Uterus (tissue), 4 donors: ENCODE measurements around the gene INPP1. TPM values are rescaled to one million over a fixed set of nuclear protein-coding genes. Genes with fewer than 3 reads are reported as not detected.
"Not testable (repeated sequence)": the region's sequence is repeated elsewhere in the genome, so short reads cannot be mapped to it uniquely, and the experiment has no call there.

Source experiments
- DNase-seq, 2 donors: peaks; one replicate each; pipeline ENCODE4 v3.0.0-alpha.2; 2019 to 2020
- H3K27ac ChIP-seq, 2 donors: fragments of 200-600 bp; sonication (generic); 1 replicate in 1 of 2; 2 replicates in 1 of 2; pipeline ENCODE4 v1.5.1; 2016 to 2018
- H3K27me3 ChIP-seq, 2 donors: fragments of 200-600 bp; sonication (generic); one replicate each; pipeline ENCODE4 v1.5.1; 2018 to 2019; ENCODE audit warnings: control low read depth in 1 of 2
- H3K36me3 ChIP-seq, 2 donors: fragments of 200-600 bp; sonication (generic); one replicate each; pipeline ENCODE4 v1.5.1; 2019; ENCODE audit warnings: control low read depth in 1 of 2
- H3K4me1 ChIP-seq, 2 donors: fragments of 200-600 bp; sonication (generic); one replicate each; pipeline ENCODE4 v1.5.1; 2018 to 2019; ENCODE audit warnings: control low read depth in 1 of 2
- H3K4me3 ChIP-seq, 2 donors: fragments of 200-600 bp; sonication (generic); 1 replicate in 1 of 2; 2 replicates in 1 of 2; pipeline ENCODE4 v1.5.1; 2018 to 2019; ENCODE audit warnings: mild to moderate bottlenecking in 1 of 2
- H3K9me3 ChIP-seq, 2 donors: fragments of 200-600 bp; sonication (generic); one replicate each; pipeline ENCODE4 v1.5.1; 2019; ENCODE audit warnings: control low read depth in 1 of 2
- POLR2A ChIP-seq, 2 donors: fragments of 450-650 bp; IDR thresholded peaks; one replicate each; pipeline ENCODE4 v1.6.1; 2016; ENCODE audit warnings: antibody characterized with exemption in 2 of 2, mild to moderate bottlenecking in 1 of 2, moderate library complexity in 1 of 2
- intact Hi-C: fragments of 100-400 bp; cut with DNase I; formaldehyde crosslinking; loops from one replicate; pipeline ENCODE4 v1.15.1; 2023; ENCODE audit warnings: low total_unique reads
- total RNA-seq, 4 donors: library from RNA; depleted of rRNA in 3 of 4; stranded (reverse); fragments of >200 nt in 3 of 4; gene quantifications; one replicate each; pipeline versions ENCODE4 v1.1.0 to v1.2.4, GENCODE V29; 2014 to 2023
- TF ChIP-seq, protein P1 (sequence below), 4 experiments: fragments of 200-600 bp in 2 of 4; fragments of 450-650 bp in 2 of 4; sonication (generic) in 2 of 4; IDR thresholded peaks; one replicate each; pipeline ENCODE4 v1.5.1; 2016 to 2019; ENCODE audit warnings: antibody characterized with exemption in 4 of 4, mild to moderate bottlenecking in 2 of 4, moderate library complexity in 1 of 4
- donor health status: DM: yes; HTN: yes; CAD: no.

The INPP1 gene
- total RNA-seq, 4 donors from 2014 or later: 2.1 to 40.2 (median 23.5) TPM

DNA sequence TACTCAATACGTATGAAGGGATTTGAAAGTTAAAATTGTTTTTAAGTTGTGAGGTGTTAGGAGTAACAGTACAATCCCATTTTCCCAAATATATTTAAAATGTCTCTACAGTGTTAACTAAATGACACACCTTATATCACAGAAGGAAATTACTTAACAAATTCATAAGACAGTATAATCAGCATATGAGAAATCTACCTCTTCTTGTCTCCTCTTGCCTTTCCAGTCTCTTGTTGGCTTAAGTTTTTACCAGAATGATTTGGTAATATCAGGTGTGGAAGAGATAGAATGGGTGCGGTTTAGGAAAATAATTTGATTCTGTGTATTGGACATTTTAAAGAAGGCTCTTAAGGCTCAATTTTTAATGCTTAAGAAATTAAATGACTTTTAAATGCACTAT is 9.5 kb upstream of the INPP1 start:
- no peak for TF ChIP-seq POLR2A (IDR thresholded peaks at IDR 0.05)
- TF ChIP-seq, protein P1, sequence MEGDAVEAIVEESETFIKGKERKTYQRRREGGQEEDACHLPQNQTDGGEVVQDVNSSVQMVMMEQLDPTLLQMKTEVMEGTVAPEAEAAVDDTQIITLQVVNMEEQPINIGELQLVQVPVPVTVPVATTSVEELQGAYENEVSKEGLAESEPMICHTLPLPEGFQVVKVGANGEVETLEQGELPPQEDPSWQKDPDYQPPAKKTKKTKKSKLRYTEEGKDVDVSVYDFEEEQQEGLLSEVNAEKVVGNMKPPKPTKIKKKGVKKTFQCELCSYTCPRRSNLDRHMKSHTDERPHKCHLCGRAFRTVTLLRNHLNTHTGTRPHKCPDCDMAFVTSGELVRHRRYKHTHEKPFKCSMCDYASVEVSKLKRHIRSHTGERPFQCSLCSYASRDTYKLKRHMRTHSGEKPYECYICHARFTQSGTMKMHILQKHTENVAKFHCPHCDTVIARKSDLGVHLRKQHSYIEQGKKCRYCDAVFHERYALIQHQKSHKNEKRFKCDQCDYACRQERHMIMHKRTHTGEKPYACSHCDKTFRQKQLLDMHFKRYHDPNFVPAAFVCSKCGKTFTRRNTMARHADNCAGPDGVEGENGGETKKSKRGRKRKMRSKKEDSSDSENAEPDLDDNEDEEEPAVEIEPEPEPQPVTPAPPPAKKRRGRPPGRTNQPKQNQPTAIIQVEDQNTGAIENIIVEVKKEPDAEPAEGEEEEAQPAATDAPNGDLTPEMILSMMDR (IDR thresholded peaks at IDR 0.05): no peak
- Histone ChIP-seq H3K4me3 (no peak overlapping the region), H3K27ac (peak overlapping the region in 1 of 2 donors; percentile 44), H3K36me3 (no peaks in the 10 kb centered on the region), H3K9me3 (no peaks in the 10 kb centered on the region), H3K27me3 (no peaks in the 10 kb centered on the region), H3K4me1 (no peaks in the 10 kb centered on the region)
- intact Hi-C loops: no loop called here
- no peak for DNase-seq

DNA sequence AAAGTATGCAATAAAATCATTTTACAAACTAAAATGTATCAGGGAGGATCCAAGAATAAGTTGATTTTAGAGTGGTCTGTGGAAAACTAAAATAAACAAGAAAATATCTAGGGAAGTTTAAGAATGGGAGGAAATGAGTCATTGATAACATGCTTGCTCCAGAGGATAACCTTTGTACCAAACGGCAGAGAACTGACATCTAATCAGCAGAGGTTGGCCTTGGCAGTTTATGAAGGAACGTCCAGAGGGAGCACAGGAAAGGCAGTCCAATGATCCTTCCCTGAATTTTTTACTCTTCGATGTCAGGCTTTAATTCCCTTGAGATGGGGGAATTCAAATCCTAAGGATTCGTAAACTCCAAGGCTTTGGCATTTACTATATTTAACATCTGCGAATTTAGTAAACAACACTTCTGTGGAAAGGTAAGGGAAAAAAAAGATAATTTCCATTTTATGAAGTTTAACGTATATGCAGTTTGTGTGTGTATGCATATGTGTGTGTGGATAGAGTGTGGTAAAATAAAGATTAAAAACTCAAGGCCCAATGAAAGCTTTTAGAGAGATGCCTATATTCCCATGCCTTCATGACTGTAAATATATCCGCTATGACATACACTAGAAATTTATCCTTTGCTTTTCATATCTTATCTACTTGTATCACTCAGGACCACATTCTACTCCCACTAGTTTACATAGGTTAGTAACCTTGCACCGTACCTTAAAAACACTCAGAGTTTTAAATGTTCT is 8.7 kb upstream of the INPP1 start:
- H3K27me3 ChIP-seq: no peaks in the 10 kb centered on the region
- H3K27ac ChIP-seq: peak overlapping the region in 1 of 2 donors; percentile 44
- TF ChIP-seq, protein P1 (IDR thresholded peaks at IDR 0.05): no peak
- no peak for TF ChIP-seq POLR2A (IDR thresholded peaks at IDR 0.05)
- no peaks in the 10 kb centered on the region for H3K36me3 ChIP-seq
- DNase-seq: no peak
- intact Hi-C loops: no loop called here
- no peaks in the 10 kb centered on the region for H3K9me3 ChIP-seq
- H3K4me3 ChIP-seq: no peak overlapping the region
- H3K4me1 ChIP-seq: no peaks in the 10 kb centered on the region

DNA sequence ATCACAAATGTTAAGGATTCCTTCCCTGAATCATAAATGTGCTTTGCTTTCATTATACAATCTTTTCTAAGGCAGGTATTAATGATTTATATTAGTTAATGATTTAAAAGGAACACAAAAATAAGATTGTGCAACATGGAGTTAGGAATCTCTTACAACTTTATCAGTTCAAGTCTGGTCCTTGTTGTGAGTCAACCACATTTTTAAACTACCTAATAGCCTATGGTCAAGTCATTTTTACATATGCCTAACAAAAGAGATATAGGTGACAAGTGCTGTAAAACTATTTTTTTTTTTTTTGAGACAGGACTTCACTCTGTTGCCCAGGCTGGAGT is 8.2 kb upstream of the INPP1 start:
- no peak for TF ChIP-seq POLR2A (IDR thresholded peaks at IDR 0.05)
- TF ChIP-seq, protein P1 (IDR thresholded peaks at IDR 0.05): no peak
- Histone ChIP-seq H3K4me1 (no peaks in the 10 kb centered on the region), H3K36me3 (no peaks in the 10 kb centered on the region), H3K4me3 (no peak overlapping the region), H3K9me3 (no peaks in the 10 kb centered on the region), H3K27me3 (no peaks in the 10 kb centered on the region), H3K27ac (peak overlapping the region in 1 of 2 donors; percentile 39)
- intact Hi-C loops: no loop called here
- no peak for DNase-seq

DNA sequence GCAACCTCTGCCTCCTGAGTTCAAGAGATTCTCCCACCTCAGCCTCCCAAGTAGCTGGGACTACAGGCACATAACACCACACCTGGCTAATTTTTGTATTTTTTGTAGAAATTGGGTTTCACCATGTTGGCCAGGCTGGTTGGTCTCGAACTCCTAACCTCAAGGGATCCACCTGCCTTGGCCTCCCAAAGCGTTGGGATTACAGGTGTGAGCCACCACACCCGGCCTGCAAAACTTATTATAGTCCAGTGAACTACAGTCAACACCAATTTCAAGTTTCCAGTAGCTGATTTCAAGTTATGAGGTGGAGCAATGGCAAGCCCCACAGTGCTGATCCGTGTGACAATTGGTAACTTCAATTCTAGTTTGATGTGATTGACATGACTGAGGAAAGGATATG is 7.8 kb upstream of the INPP1 start:
- H3K36me3 ChIP-seq, H3K9me3 ChIP-seq, DNase-seq, H3K27ac ChIP-seq, H3K4me1 ChIP-seq, H3K4me3 ChIP-seq, H3K27me3 ChIP-seq, intact Hi-C loops: not testable (repeated sequence)

DNA sequence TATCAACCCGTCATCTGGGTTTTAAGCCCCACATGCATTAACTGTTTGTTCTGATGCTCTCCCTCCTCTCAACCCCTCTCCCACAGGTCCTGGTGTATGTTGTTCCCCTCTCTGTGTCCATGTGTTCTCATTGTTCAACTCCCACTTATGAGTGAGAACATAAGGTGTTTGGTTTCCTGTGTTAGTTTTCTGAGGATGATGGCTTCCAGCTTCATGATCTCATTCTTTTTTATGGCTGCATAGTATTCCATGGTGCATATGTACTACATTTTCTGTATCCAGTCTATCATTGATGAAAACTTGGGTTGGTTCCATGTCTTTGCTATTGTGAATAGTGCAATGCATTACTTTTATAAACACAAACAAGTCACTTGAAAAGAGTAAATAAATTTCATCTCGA is 7.0 kb upstream of the INPP1 start:
- Histone ChIP-seq H3K4me3 (no peak overlapping the region), H3K27me3 (no peaks in the 10 kb centered on the region), H3K9me3 (no peaks in the 10 kb centered on the region), H3K36me3 (no peaks in the 10 kb centered on the region), H3K27ac (no peak overlapping the region), H3K4me1 (no peaks in the 10 kb centered on the region)
- DNase-seq: no peak
- intact Hi-C loops: no loop called here
- TF ChIP-seq POLR2A (IDR thresholded peaks at IDR 0.05): no peak
- TF ChIP-seq, protein P1 (IDR thresholded peaks at IDR 0.05): no peak

DNA sequence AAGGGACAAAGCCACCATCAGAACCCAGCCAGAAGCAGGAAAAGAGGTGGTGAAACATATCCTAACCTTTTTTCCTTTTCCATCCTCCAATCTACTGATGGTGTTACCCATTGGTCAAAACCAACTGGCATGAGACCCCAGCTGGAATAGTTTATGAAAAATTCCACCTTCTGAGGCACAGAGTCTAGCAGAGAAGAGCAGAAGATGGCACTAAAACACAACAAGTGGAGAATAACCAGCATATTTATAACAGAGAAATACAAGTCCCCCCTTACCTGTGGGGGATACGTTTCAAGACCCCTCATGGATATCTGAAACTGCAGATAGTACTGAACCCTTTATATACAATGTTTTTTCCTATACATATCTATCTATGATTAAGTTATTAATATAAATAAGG is 4.9 kb upstream of the INPP1 start:
- Histone ChIP-seq H3K4me1 (no peaks in the 10 kb centered on the region), H3K9me3 (no peaks in the 10 kb centered on the region), H3K27ac (no peak overlapping the region), H3K36me3 (no peaks in the 10 kb centered on the region), H3K27me3 (no peaks in the 10 kb centered on the region), H3K4me3 (no peak overlapping the region)
- intact Hi-C loops: no loop called here
- TF ChIP-seq POLR2A (IDR thresholded peaks at IDR 0.05): no peak
- TF ChIP-seq, protein P1 (IDR thresholded peaks at IDR 0.05): no peak
- DNase-seq: no peak
